Measurements from ENCODE around the gene RBM26.
"Not testable (repeated sequence)": the region's sequence is repeated elsewhere in the genome, so short reads cannot be mapped to it uniquely, and the experiment has no call there.

The RBM26 gene

DNA sequence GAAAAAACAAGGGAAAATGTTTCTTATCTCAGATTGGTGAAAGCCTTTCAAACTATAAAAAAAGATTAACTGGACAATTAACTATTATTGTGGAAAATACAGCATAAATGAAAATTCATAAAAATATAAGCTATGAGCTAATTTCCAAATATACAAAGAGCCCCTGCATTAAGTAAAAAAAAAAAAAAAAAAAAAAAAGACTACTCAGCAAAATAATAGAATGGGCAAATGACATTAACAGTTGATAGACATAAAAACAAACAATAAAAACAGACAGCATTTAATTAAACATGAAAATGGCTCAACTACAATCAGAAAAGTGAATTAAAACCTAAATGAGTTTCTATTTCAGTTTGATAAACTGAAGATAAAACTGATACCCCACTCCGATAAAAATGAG lies 77.5 kb downstream of the RBM26 start:
- DNase-seq, result no peak

DNA sequence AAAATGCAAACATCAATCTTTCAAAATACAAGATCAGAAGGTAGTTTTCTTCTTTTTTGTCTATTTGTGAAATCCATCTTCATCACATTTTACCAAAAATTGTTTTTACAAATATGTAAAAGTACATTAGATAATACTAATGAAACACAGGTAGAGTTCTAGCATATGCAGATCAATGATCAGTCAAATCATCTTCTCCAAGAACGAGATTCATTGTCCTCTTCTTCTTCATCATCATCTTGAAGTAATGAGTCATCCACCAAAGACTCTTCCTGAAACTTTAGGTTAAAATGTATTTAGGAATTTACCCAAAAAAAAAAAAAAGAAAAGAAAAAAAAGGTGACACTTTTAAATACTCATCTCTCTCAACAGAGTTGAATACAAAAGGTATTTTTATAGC lies 85.6 kb downstream of the RBM26 start:
- no peak for DNase-seq

DNA sequence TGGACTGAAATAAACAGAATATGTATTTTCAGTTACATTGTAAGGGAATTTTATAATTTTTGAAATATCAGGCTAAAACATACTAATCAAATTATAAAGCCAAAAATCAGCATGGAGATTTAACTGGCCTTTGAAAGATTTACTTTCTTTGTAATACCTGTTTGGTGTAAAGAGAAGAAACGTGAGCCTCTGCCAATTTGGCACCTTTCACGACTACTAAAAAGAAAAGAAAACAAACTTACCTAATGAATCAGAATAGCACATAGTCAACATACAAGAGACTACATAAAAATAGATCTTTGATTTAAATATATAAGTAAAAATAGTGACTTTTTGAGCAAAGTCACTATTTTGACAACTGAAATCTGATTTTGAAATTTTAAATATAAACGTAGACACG lies 87.4 kb downstream of the RBM26 start:
- no peak for DNase-seq

DNA sequence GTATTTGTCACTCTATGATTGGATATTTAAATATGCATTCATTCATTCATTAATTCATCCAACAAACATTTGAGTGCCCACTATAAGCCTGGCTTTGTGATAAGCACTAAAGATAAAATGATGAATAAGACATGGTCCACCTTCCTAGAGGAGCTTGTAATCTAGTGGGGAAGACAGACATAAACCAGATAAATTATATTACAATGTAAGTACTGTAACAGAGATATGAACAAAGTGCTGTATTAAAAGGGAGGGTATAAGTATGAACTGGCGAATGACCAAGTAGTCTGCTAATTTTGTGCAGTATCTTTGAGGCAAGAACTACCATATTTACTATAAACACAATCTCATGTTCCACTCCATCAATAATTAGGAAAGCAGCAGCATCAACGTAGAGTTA lies 88.2 kb downstream of the RBM26 start:
- no peak for DNase-seq

DNA sequence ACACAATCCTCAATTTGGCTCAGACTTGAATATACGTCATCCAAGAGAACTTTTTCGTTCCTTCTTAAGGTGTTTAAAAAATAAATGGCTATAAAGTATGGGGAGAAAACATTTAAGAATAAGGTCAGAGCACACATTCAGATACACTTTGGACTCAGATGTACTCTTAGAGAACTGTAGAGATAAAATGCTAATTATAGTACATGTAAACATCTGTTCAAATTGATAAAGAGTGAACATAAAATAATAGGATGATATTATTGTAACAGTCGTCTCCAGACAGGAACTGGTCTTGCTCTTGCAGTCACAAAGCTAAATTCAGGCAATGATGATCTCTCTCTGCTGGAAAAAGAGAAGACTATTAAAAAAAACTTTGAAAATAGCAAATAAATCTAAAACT lies 91.4 kb downstream of the RBM26 start:
- no peak for DNase-seq

DNA sequence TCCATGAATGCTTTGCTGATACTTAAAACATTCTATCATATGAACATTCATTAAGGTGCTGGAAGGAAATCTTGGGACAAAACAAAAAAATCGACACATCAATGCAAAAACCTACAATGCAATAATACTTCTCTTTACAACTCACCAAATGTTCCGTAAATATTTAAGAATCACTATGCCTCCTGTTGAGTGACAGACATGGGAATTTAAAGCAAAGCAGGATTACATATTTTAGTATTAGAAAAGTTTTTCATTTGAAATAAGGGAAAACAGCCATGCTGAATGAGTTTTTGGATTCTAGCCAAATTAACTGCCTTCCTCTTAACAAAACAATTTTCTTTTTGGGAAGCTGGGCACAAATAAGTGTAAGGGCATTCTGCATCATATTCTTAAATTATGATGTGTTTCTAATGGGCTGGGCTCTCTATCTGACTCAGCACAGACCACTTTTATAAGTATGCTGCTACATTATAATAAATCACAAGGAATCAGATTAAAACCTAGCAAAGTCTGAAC lies 93.7 kb downstream of the RBM26 start:
- no peak for DNase-seq

DNA sequence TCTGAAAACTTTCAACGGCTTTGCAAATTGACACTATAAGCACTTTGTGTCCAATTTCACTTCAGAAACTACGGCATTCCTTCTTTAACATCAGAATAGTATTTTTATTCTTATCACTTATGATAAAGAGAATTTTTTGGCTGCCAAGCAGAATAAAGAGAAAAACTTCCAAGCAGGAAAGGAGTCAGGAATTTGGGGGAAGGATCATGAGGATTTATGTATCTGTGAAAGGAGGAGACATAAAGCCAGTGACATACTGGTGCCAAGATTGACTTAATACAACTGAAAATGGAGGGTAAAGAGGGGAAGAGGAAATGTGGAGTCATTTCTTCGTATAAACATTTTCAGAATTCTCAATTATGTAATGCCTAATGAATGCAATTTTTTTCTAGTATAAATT lies 94.7 kb downstream of the RBM26 start:
- no peak for DNase-seq

DNA sequence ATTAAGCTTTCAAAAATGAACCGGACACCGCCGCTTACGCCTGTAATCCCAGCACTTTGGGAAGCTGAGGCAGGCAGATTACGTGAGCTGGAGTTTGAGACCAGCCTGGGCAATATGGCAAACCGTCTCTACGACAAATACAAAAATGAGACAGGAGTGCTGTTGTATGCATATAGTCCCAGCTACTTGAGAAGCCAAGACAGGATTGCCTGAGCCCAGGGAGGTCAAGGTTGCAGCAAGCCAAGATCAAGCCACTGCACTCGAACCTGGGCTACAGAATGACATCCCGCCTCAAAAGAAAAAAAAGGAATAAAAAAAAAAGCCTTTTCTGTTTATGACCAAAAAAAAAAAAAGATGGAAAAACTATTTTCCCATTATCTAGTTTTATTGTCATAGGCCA lies 96.4 kb downstream of the RBM26 start:
- DNase-seq, result no peak

DNA sequence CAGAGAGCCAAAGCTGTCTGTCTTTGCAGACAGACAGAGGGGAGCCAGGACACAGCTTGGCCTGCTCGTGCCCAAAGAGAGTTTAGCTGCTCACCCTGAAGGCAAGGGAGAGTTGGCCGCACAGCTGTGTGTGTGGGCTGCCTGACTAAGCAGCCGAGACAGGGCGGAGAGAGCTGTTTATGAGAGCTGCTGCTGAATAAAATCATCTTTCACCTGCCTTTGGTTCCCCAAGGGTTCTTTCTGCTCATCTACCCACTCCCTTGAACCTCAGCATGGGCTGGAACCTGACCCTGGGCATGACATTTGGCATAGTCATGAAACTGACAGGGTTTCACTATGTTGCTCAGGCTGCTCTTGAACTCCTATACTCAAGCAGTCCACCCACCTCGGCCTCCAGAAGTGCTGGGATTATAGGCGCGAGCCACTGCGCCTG lies 98.2 kb downstream of the RBM26 start:
- DNase-seq, result no peak

DNA sequence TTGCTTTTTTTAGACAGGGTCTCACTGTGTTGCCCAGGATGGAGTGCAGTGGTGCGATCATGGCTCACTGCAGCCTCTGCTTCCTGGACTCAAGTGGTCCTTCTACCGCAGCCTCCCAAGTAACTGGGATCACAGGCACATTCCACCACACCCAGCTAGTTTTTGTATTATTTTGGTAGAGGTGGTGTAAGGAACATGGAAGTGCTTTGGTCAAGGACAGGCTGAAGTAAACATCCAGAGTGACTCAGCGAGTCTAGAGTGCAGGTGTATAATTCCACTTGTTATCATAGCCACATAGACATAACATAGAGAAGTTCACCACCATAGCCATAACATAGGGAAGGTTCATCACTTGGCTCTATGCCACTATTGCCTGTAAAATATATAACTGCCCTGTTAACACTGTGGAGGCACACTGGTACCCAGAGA lies 98.6 kb downstream of the RBM26 start:
- no peak for DNase-seq

DNA sequence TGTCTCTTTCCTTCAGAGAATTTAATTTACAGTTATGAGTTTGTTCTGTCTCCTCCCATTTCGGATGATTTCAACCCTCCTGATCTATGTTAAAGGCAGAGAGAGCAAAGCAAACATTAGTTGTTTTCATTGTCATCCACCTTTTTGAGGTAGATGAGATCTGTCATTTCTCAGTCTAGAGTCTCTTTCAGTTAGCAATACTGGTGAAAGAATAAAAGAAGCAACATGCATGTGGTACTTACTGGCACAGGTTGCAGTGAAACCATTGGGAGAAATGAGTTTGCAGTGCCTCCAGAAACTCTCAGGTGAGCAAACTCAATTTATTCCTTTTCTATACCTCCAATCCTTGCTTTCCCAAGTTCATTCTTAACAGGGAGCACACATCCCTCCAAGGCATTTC lies 99.4 kb downstream of the RBM26 start:
- no peak for DNase-seq

DNA sequence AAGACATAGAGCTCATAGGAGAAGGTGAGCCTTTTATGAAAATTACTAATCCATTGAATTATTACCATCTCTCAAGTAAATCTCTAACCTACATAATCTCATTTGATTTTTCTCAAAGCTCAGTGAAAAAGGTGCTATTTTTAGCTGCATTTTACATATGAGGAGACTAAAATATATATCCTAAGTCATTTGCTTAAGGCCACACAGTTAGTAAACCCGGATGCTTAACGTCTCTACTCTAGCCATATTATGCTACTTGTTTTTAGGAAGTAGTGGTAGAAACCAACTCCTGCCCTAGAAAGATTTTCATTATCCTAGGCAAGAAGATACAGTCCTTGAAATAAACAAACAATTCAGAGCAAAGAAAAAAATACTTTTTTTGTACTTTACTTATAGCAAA lies 108.9 kb downstream of the RBM26 start:
- no peak for DNase-seq

DNA sequence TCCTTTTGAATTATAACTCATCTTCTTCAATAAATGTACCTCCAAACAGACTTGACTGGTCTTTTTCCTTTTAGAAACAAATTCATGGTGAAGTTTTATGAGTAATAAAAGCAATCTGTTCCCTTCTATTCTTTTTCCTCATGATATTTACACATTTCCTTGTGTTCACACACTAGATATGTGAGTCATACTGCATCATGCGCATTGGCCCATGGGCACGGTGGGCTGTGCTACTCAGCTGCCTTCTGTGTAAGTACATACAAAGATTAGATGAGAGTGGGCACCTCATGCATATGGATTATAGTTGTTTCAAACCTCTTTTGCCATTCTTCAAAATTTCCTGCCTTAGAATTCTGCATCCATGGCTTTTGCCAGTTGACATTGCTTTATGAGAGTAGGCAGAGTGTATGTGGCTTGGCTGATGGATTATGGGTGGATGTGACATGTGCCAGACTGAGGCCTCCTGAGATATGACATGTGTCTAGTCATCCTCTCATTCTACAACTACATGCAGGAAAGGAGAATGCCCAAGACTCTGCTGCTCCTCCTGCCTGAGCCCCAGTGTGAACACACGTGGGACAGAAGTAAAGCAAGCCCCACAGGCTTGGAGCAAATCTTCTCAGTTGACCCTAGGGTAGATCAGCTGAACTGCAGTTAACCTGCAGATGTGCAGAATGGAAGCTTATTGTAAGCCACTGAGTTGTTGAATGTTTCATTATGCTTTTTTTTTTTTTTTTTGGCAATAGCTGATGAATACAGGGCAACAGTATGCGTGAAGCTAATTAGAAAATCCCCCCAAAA lies 109.9 kb downstream of the RBM26 start:
- no peak for DNase-seq

DNA sequence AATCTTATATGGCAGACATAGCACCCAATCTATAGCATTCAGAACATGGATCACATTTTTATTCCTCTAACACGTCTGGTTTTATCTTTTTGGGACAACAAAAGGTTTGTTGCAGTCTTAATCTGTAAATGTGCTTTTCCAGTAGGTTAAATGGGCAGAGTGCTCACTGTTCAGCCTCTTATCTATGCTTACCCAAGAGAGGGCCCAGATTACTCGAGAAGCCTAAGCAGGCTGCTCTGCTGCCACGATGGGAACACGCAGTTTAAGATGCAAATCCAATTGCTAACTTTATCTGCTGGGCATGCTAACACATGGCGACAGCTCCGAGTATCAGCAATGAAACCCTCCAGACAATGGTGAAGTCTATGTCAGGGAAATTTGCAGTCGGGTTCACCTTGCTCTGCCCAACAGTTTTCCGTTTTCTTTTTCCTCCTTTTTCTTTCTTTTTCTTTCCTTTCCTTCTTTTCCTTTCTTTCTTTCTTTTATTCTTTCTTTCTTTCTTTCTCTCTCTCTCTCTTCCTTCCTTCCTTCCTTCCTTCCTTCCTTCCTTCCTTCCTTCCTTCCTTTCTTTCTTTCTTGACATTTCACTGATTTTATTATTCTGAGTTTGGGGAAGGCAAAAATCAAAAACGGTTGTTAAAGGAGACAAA lies 115.3 kb downstream of the RBM26 start:
- no peak for DNase-seq

DNA sequence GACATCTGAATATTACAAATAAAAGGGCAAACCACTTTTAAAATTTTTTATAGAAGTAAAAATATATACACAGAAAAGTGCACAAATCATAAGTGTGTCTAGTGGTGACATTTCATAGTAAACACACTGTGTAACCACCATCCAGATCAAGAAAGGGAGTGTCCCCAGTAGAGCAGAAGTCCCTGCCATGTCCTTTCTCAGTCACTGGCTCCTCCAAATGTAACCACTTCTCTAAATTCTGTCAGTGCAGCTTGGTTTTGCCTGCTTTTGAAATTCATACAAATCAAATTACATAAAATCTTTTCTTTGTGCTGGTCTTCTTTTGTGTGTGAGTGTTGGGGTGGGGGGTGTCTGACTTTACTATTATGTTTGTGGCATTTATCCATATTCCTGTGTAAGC lies 116.5 kb downstream of the RBM26 start:
- DNase-seq, result no peak

DNA sequence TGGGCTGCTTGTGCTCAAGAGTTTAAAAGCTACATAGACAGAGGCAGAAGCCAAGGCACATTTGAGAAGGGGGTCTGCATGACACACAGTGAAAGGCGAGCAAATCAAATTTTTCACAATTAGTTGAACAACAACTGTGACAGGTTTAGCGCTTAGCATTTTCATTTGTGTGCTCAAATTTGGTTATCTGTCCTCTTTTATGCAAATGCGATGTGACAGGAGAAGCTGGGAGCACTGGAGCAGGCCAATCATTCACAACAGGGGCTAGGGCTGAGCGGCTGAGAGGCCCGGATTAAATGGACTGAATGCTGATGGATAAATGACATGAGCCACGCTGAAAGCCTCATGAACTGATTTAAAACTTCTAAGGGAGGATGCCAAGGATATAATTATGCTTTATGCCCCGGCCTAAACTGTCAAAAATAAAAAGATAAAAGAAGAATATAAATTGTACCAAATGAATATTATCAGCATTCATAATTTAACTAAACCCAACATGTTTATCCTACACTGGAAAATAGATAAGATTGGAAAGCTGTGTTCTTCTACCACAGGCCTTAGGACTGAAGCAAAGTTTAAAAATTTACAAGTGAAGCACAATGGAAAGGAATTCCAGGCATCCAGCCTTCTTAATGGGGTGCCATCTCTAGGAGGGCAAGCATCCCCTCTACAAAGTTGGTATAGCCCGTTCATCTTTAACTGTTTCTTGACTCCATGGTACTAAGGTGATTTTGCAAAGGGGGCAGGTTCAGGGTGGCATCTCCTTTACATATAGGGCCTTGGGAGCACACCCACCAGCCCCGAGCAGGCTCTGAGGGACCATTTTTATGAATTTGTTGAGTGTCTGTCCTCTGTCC lies 117.9 kb downstream of the RBM26 start:
- no peak for DNase-seq

DNA sequence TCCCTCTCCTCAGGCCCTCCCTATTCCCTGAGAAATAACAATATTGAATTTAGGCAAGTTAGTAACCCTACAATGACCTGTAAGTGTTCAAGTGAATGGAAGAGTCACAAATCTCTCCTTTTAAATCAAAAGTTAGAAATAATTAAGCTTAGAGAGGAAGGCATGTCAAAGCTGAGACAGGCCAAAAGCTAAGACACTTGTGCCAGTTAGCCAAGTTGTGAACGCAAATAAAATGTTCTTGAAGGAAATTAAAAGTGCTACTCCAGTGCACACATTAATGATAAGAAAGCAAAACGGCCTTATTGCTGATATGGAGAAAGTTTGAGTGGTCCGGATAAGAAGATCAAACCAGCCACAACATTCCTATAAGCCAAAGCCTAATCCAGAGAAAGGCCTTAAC lies 120.9 kb downstream of the RBM26 start:
- no peak for DNase-seq

DNA sequence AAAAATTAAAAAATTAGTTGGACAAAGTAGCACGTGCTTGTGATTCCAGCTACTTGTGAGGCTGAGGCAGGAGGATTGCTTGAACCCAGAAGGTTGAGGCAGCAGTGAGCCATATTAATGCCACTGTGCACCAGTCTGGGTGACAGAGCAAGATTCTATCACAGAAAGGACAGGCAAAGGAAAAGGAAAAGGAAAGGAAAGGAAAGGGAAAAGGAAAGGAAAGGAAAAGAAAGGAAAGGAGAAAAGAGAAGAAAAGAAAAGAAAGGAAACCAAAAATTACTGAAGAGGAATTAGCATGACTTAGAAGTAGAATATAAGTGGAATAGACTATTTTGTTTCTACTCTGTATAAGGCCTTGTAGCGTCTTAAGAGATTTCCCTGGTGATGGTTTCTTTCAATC lies 122.3 kb downstream of the RBM26 start:
- no peak for DNase-seq

DNA sequence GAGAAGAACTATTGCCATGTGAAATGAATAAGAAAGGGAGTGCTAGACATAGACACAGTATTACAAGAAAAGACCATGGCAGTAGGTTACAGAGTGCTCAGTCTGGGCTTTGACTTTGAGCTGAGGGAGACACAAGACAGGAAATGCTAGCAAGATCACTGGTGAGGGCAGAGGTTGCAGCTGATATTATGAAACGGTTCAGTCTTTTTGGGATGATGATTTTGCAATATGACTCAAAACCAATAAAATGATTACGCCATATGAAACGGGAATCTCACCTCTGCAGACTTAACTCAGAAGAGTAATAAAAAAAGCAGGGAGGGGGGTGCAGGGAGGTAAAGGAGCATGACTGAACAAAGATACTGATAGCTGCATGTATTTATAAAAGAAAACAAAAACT lies 123.1 kb downstream of the RBM26 start:
- no peak for DNase-seq

DNA sequence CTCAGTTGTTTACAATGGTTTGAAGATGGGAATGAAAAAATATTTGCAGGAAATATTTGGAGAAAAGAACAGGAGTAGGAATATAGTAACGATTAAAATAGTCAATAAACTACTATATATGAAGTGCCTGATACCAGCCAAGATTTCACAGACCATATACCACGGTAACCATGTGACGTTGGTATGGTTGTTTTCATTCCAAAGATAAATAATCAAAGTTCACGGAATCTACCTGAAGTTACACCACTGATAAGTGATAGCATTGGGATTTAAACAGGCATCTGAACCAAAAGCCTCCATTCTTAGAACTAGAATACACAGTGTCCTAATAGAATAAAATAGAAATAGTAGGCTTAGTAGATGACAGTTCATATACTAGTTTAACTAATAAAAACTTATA lies 123.5 kb downstream of the RBM26 start:
- no peak for DNase-seq

DNA sequence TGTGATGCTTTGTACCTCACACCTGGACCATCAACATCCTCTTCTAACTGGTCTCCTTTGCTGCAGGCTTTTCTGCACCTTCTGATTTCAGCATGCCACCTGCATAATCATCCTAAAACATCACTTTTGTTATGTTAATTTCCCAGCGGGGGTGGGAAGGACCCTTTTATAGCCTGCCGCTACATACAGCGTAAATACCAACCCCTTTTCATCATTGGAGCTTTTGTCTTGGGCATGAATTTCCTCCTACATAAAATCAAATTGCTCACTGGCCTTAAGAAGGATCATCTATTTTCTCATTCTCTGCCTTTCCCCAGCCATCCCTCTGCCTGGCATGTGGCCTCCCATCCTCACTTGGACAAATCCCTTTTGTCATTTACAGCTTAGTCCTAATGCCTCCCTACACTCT lies 124.7 kb downstream of the RBM26 start:
- DNase-seq, result no peak

DNA sequence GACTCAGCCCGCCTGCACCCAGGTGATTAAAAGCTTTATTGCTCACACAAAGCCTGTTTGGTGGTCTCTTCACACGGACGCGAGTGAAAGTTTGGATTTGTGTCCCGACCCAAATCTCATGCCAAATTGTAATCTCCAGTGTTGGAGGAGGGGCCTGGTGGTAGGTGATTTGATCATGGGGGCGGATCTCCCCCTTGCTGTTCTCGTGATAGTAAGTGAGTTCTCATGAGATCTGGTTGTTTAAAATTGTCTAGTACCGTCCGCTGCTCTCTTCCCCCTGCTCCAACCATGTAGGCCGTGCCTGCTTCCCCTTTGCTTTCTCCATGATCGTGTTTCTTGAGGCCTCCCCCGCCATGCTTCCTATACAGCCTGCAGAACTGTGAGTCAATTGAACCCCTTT lies 126.3 kb downstream of the RBM26 start:
- not testable (repeated sequence) for DNase-seq

DNA sequence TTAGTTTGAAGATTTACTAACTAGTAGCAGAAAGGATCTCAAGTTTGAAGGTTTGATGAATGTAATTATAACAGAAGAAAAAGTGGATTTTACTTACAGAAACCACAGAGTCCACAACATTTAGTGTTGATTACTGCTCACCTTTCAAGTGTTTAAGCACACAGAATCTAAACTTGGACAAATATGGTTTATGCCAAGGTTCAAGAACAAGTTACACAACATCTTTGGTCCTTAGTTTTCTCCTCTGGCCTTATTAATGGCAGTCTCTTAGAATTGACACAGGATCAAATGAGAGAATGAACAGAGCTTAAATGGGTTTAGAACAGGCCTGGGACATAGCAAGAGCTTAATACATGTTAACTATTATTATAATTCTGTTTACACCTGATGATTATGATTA lies 133.0 kb downstream of the RBM26 start:
- no peak for DNase-seq

DNA sequence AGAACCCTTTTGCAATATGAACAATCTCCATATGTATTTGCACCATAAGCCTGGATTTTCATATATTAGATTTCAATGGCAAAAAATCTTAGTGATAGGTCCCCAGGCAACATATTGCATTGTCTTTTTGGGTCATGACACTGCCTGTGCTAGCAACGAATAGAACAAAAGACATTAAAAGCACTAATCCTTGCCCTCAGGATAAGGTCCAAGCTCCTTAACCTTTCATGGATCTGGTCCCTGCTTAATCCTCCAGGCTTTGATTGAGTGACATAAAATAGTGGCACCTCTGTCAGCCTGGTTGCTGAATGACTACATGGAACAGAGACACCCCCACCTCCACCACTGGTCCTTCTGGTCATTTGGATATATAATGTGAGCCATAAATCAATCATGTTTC lies 134.4 kb downstream of the RBM26 start:
- no peak for DNase-seq

Data from activated CD4-positive, CD25-positive, alpha-beta regulatory T cell treated with anti-CD3 and anti-CD28 coated beads, Interleukin-2, amount 50 U/mL, for 72 hours (primary cell).